Spleen (tissue), 7 donors: ENCODE measurements around the gene C16orf86.

ENCODE experiments used
- CTCF ChIP-seq, 11 experiments: fragments of 200-600 bp in 7 of 11; fragments of 450-650 bp in 4 of 11; sonication (generic) in 4 of 11; IDR thresholded peaks in 8 of 11; conservative IDR thresholded peaks in 3 of 11; 1 replicate in 7 of 11; 2 replicates in 4 of 11; pipeline versions ENCODE4 v1.4.0 to v1.8.0; 2016 to 2021; ENCODE audit warnings: antibody characterized with exemption in 11 of 11, inconsistent platforms in 4 of 11, mild to moderate bottlenecking in 1 of 11
- POLR2AphosphoS5 ChIP-seq, 3 donors: sonication (generic); formaldehyde crosslinking; IDR thresholded peaks; one replicate each; pipeline ENCODE4 v1.5.1; 2017; ENCODE audit warnings: antibody characterized with exemption in 3 of 3
- donor health status: DM: no; HTN: no; CAD: no; lungs with moderate emphysema.
- donor health status: DM: no; HTN: no; CAD: no.
- donor health status: DM: no; HTN: no; CAD: no.

- no peak for TF ChIP-seq CTCF (IDR thresholded peaks at IDR 0.05 in 8 of 11, conservative IDR thresholded peaks at IDR 0.05 in 3 of 11)
- TF ChIP-seq POLR2AphosphoS5 (IDR thresholded peaks at IDR 0.05): no peak
These were observed 3.0 kb downstream of the C16orf86 start for GRCh38 chr16:67669499-67670101.
